Right lung (tissue), 5 donors: ENCODE data around the gene LAMTOR4. TPM values are rescaled to one million over a fixed set of nuclear protein-coding genes. Genes with fewer than 3 reads are reported as not detected.
"Not testable (repeated sequence)": the region's sequence is repeated elsewhere in the genome, so short reads cannot be mapped to it uniquely, and the experiment has no call there.

Source experiments
- DNase-seq, 2 donors: peaks; one replicate each; pipeline ENCODE4 v3.0.0-alpha.2; 2013
- polyA plus RNA-seq, 5 donors: library from polyadenylated mRNA; unstranded; fragments of 120-200 nt; gene quantifications; one replicate each; pipeline versions ENCODE4 v1.2.1 to v1.2.3, GENCODE V29; 2013; ENCODE audit warnings: inconsistent platforms in 1 of 5, low replicate concordance in 1 of 5; ENCODE audit not compliant: insufficient read length in 5 of 5, insufficient read depth in 1 of 5

Gene LAMTOR4
- polyA plus RNA-seq, 5 donors, result 75.2 to 132 (median 92.2) TPM

GRCh38 chr7:100146350-100146749 is 2.4 kb upstream of the LAMTOR4 start:
- not testable (repeated sequence) for DNase-seq

DNA sequence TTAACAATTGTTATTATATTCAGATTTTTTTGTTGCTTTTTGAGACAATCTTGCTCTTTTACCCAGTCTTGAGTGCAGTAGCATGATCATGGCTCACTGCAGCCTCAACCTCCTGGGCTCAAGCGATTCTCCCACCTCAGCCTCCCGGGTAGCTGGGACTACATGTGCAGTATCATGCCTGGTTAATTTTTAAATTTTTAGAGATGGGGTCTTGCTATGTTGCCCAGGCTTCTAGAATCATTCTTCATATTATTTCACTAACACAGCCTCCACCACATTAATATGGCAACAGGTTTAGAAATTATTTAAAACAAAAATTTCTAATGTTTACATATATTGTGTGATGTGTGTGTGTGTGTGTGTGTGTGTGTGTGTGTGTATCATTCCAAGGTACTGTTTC is 1.4 kb upstream of the LAMTOR4 start:
- DNase-seq, result no peak

DNA sequence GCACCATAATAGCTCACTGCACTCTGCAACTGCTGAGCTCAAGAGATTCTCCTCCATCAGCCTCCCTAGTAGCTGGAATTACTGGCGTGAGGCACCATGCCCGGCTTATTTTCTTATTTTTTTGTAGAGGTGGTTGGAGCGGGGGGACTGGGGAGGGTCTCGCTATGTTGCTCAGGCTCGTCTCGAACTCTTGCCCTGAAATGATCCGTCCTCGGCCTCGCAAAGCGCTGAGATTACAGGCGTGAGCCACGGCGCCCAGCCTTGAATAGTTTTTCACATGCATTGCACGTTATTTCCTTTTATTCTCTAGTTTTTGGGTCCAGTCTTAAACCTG is 526 bp upstream of the LAMTOR4 start:
- no peak for DNase-seq

- DNase-seq, result no peak
These were observed 3.7 kb downstream of the LAMTOR4 start for GRCh38 chr7:100152404-100152803.

DNA sequence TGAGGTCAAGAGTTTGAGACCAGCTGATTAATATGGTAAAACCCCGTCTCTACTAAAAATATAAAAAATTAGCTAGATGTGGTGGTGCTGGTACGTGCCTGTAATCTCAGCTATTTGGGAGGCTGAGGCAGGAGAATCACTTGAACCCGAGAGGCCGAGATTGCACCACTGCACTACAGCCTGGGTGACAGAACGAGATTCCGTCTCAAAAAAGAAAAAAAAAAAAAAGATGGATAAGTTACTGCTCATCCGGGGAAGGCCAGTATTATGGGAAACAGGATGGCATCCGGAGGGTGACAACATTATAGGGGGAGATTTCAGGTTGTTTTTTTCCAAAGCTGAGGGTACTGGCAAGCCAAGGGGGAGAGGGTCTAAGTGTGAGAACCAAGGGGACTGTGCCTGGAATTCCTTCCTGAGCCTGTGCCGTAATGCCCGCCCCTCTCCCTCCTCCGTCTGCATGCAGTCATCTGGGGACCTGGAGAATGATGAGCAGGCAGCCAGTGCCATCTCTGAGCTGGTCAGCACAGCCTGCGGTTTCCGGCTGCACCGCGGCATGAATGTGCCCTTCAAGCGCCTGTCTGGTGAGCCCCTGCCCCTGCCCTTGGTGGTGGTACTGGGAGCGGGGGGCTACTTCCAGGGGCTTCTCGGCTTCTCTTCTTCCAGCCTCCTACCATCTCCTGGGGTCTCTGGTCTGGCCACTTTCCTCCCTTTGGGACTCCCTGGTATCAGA is 4.4 kb downstream of the LAMTOR4 start:
- DNase-seq, result no peak

DNA sequence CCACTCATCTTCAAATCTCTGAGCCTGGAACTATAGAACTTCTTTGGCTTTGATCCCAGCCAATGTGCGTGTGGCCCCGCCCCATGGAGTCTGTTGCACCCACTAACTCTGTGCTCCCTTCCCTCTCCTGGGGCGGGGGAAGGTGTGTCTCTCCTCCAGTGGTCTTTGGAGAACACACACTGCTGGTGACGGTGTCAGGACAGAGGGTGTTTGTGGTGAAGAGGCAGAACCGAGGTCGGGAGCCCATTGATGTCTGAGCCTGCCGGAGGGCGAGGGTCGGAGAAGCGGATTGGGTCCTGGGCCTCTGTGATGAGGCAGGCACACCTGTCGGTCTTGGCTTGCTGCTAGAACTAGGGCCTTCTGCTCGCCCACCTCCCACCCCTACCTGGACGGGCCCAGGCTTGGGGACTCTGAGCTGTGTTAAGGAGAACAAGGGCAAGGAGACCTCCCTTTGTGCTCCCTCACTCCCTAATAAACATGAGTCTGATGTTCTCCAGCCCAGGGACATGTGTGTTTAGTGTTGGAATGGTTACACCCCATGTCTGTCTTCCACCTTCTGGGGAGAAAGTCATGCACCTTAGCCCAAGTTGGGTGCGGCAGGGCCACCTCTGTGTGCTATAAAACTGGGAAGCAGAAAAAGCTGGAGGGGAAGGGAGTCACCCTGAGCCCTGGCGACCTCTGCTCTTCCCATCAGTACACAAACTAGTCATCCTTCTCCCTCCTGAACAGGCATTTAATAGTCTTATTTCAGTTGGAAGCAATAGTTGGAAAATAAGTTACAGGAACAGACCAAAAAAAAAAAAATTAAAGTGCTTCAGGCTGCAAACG is 5.2 kb downstream of the LAMTOR4 start:
- DNase-seq, result no peak

- no peak for DNase-seq
These were observed 6.2 kb downstream of the LAMTOR4 start for GRCh38 chr7:100154651-100155491.

GRCh38 chr7:100155553-100156317 is 7.0 kb downstream of the LAMTOR4 start:
- DNase-seq, result no peak

- no peak for DNase-seq
These were observed 7.8 kb downstream of the LAMTOR4 start for GRCh38 chr7:100156331-100157068.

DNA sequence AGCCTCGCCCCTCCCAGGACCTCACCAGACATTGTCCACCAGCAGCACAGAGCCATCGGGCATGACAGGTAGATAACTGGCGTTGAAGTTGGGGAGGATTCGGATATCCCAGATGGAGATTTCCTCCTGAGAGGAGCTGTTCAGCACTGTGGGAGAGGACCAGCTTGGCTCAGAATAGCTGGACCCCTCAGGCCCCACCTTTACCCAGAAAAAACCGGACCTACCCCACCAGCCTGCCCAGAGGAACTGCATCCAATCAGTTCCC is 8.3 kb downstream of the LAMTOR4 start:
- DNase-seq, result no peak

DNA sequence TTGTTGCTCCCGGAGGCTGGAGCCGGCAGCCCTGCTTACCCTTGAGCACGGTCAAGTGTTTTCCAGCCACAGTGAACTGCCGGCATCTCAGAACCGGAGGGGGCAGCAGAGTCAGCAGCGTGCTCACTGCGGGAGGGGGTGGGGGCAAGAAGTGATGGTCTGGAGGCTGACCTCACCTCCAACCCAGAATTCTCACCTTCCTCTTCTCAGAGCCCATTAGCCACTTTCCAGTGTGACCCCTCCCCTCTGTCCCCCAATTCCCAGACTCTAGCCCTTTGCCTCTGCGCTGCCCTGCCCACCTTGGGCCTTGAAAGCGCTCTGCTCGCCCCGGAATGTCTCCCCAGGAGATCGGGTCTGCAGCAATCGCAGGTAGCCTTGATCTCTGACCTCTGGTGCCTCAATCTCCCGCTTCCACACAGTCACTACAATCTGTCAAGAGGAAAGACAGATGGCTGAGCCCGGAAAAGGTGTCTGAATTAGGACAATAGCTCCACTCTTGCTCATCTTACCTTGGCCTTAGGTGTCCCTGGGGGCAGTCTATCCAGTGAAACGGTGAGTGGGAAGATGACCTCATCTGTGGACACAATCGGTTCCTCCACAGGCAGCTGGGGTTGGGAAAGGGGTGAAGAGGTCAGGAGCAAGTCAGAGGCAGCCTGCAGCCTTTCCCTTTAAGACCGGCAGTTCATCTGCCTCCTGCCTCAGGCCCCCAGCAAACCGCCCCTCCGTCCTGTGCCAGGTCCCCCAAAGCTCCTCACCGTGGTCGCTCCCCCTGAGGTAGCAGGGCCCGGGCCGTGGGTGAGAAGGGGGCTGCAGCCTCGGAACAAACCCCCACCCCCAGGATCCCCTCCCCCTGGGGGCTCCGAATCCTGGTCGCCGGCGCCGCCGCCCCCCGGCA is 8.9 kb downstream of the LAMTOR4 start:
- DNase-seq, result no peak

GRCh38 chr7:100158229-100159098 is 9.7 kb downstream of the LAMTOR4 start, which contains the start of gene TRAPPC14:
TRAPPC14 (minus strand) TSS chr7:100158723; CDS start chr7:100158499, 224 bp downstream.
- DNase-seq, result peak; percentile 84 to 85

- no peak for DNase-seq
These were observed 10.4 kb downstream of the LAMTOR4 start for GRCh38 chr7:100159099-100159623.

DNA sequence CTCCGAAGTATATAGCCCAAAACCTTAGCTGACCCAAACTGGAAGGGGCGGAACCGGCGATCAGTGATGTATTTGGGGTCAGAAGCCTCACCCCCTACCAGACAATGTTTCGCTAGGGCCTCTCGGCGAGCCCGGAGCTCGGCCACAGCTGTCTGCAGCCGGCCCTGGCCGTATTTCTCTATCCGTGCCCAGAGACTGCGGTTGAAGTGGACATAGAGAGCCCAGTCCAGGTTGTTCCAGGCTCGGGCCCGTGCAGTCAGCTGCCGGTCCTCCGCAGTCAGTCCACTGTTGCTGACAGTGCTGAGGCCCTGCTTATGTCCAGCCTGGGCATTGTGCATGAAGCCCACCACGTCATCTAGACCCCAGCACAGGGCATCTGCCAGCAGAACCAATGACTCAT is 11.3 kb downstream of the LAMTOR4 start:
- DNase-seq, result no peak

DNA sequence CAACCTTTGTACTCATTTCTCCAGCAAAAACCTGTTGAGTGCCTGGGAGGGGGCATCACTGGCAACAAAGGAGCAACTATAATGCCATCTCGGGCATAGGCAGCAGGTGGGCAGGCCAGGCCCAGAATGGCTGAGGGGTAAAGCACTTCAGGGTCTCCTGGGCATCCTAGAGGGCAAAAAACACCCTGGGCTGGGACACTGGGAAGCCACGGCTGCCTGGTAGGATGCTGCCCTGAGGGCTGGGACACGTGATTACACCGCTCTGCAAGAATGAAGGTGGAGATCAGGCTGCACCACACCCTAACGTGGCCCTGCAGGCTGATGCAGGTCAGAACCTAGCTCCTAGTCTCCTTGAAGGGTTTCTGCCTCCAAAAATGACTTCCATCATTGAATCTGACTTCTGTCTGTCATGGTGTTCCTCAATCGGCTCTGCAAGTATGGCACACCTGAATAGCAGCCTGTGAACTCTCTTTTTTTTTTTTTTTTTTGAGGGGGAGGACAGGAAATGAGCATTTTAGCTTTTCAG is 14.4 kb downstream of the LAMTOR4 start:
- no peak for DNase-seq

DNA sequence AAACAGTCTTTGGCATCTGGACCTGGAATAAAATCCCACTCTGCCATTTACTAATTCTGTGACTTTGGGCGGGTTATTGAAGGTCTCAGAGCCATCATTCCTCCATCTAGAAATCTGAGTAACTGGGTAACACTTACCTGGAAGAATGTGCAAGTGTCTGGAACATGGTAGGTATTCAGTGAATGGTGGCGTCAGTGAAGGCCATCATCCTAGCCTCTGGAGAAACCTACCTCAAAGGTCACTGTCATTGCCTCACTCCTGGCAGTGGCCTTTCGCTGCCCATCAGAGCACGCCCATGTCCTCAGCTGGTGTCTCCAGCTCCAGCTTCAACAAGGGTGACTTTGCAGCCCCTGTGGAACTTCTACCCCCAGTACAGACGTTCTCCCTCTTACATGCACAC is 15.2 kb downstream of the LAMTOR4 start:
- no peak for DNase-seq

- no peak for DNase-seq
These were observed 17.7 kb downstream of the LAMTOR4 start for GRCh38 chr7:100166317-100166940.
